Left lung (tissue), 10 donors: ENCODE results near the gene SERPINE1. TPM values are rescaled to one million over a fixed set of nuclear protein-coding genes. Genes with fewer than 3 reads are reported as not detected.

Source experiments
- ATAC-seq: fragments of 200-7000 bp; cut with Tn5 transposase; one replicate; pipeline ENCODE4 v1.9.1; 2020; ENCODE audit warnings: moderate library complexity
- DNase-seq, 4 donors: peaks; one replicate each; pipeline ENCODE4 v3.0.0-alpha.2; 2013 to 2020
- H3K27ac ChIP-seq, 2 donors: fragments of 200-600 bp; sonication (generic) in 1 of 2; one replicate each; pipeline versions ENCODE4 v1.5.0 to v1.8.0; 2020 to 2021
- H3K27me3 ChIP-seq, 2 donors: fragments of 200-600 bp; sonication (generic) in 1 of 2; one replicate each; pipeline versions ENCODE4 v1.5.0 to v1.8.0; 2020 to 2021
- H3K36me3 ChIP-seq, 2 donors: fragments of 200-600 bp; sonication (generic) in 1 of 2; one replicate each; pipeline versions ENCODE4 v1.5.0 to v1.8.0; 2020 to 2021
- H3K4me1 ChIP-seq, 2 donors: fragments of 200-600 bp; one replicate each; pipeline ENCODE4 v1.8.0; 2021
- H3K4me3 ChIP-seq, 2 donors: fragments of 200-600 bp; sonication (generic) in 1 of 2; one replicate each; pipeline versions ENCODE4 v1.5.0 to v1.8.0; 2020 to 2021; ENCODE audit warnings: mild to moderate bottlenecking in 1 of 2
- H3K9me3 ChIP-seq, 2 donors: fragments of 200-600 bp; sonication (generic) in 1 of 2; one replicate each; pipeline versions ENCODE4 v1.5.0 to v1.8.0; 2020 to 2021
- intact Hi-C, 2 donors: fragments of 100-400 bp; cut with DNase I; formaldehyde crosslinking; loops; one replicate each; pipeline versions ENCODE4 v1.11.2 to v1.14.2; 2022
- polyA plus RNA-seq, 6 donors: library from polyadenylated mRNA; unstranded; fragments of 120-200 nt; gene quantifications; one replicate each; pipeline ENCODE4 v1.2.1, GENCODE V29; 2013; ENCODE audit not compliant: insufficient read length in 6 of 6
- total RNA-seq, 2 donors: library from RNA; stranded (reverse); fragmentation: NEBNext Ultra II Directional; extraction: Animal tissue kit (Norgen Biotek cat#: 25700); gene quantifications; one replicate each; pipeline ENCODE4 v1.2.1, GENCODE V29; 2021
- TF ChIP-seq, protein P1 (sequence below), 2 donors: fragments of 200-600 bp; sonication (generic) in 1 of 2; IDR thresholded peaks; one replicate each; pipeline versions ENCODE4 v1.5.0 to v1.8.0; 2021; ENCODE audit warnings: antibody characterized with exemption in 2 of 2
- donor health status: DM: no; HTN: yes; CAD: no.
- donor health status: DM: no; HTN: no; CAD: no.

The SERPINE1 gene
- total and polyA plus RNA-seq, 8 donors = 2.5 to 80.5 (median 3.9) TPM

- peaks cover 74 to 100% of the 10 kb centered on the region in 2 donors for H3K27me3 ChIP-seq
- TF ChIP-seq, protein P1, sequence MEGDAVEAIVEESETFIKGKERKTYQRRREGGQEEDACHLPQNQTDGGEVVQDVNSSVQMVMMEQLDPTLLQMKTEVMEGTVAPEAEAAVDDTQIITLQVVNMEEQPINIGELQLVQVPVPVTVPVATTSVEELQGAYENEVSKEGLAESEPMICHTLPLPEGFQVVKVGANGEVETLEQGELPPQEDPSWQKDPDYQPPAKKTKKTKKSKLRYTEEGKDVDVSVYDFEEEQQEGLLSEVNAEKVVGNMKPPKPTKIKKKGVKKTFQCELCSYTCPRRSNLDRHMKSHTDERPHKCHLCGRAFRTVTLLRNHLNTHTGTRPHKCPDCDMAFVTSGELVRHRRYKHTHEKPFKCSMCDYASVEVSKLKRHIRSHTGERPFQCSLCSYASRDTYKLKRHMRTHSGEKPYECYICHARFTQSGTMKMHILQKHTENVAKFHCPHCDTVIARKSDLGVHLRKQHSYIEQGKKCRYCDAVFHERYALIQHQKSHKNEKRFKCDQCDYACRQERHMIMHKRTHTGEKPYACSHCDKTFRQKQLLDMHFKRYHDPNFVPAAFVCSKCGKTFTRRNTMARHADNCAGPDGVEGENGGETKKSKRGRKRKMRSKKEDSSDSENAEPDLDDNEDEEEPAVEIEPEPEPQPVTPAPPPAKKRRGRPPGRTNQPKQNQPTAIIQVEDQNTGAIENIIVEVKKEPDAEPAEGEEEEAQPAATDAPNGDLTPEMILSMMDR (IDR thresholded peaks at IDR 0.05) = no peak
- no peaks in the 10 kb centered on the region for H3K36me3 ChIP-seq
- intact Hi-C loops = no loop called here
- DNase-seq = no peak
- no peak overlapping the region for H3K27ac ChIP-seq
- no peaks in the 10 kb centered on the region for H3K4me1 ChIP-seq
- ATAC-seq = no peak
- no peaks in the 10 kb centered on the region for H3K9me3 ChIP-seq
- no peak overlapping the region for H3K4me3 ChIP-seq
These were observed 52.2 kb downstream of the SERPINE1 start for GRCh38 chr7:101179117-101179516.

- peaks cover 68 to 100% of the 10 kb centered on the region in 2 donors for H3K27me3 ChIP-seq
- H3K9me3 ChIP-seq = no peaks in the 10 kb centered on the region
These were observed 52.8 kb downstream of the SERPINE1 start for GRCh38 chr7:101179713-101180112.

DNA sequence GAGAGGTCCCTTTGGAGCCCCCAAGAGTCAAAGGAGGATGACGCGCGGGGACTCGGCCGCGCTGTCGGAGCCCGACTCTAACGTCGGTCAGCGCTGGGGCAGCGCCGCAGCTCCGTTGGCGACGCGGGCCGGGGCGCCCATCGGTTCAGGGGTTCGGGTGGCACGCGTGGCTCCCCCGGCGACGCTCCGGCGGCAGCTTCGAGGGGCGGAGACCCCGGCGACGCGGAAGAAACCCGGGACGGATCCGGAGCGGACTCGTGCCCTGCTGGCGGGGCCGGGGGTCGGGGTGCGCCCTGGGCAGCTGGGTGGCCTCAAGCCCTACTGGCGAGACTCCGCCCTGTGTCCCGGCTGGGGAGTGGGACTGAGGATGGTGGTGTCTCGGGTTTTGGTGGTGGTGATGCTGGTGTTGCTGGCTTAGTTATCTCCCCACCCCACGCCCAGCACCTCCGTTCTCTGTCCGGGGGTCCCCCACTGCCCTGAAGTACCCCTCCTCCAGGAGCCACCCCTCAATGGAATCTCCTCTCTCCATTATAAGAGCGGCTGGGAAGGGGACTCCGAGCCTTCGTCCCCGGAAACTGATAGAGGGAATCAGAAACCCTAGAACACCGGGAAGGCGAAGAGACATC lies 53.3 kb downstream of the SERPINE1 start, which contains the start of gene NAT16:
Gene NAT16, minus strand, starts transcription at position 164 of the 626 bp plus-strand sequence. CDS start 5,486 bp downstream, outside the sequence.
- no peak within 1 kb of the TSS for H3K27ac ChIP-seq
- no peaks in the 10 kb centered on the region for H3K9me3 ChIP-seq
- no peaks in the 10 kb centered on the region for H3K4me1 ChIP-seq
- H3K36me3 ChIP-seq = no peaks in the 10 kb centered on the region
- peaks cover 63 to 94% of the 10 kb centered on the region in 2 donors for H3K27me3 ChIP-seq
- intact Hi-C loops = no loop called here
- ATAC-seq (no peak), DNase-seq (no peak)
- TF ChIP-seq, protein P1 (IDR thresholded peaks at IDR 0.05) = no peak
- no peak within 1 kb of the TSS for H3K4me3 ChIP-seq

More at GRCh38 chr7:101179713-101180112, 52.8 kb downstream of the SERPINE1 start:
- TF ChIP-seq, protein P1 (IDR thresholded peaks at IDR 0.05) = no peak
- intact Hi-C loops = no loop called here
- no peak for DNase-seq
- Histone ChIP-seq H3K4me3 (no peak overlapping the region), H3K27ac (no peak overlapping the region), H3K36me3 (no peaks in the 10 kb centered on the region), H3K4me1 (no peaks in the 10 kb centered on the region)
- ATAC-seq = no peak

GRCh38 chr7:101185258-101185839 lies 58.4 kb downstream of the SERPINE1 start:
- TF ChIP-seq, protein P1 (IDR thresholded peaks at IDR 0.05) = no peak
- Histone ChIP-seq H3K27me3 (peaks cover 12 to 76% of the 10 kb centered on the region in 2 donors), H3K27ac (no peak overlapping the region), H3K9me3 (no peaks in the 10 kb centered on the region), H3K36me3 (no peaks in the 10 kb centered on the region), H3K4me1 (no peaks in the 10 kb centered on the region), H3K4me3 (no peak overlapping the region)
- ATAC-seq = no peak
- intact Hi-C loops = no loop called here
- DNase-seq = no peak

GRCh38 chr7:101186194-101186593 lies 59.3 kb downstream of the SERPINE1 start:
- H3K36me3 ChIP-seq = no peaks in the 10 kb centered on the region
- DNase-seq (no peak), ATAC-seq (no peak)
- no peak overlapping the region for H3K27ac ChIP-seq
- H3K4me1 ChIP-seq = no peaks in the 10 kb centered on the region
- intact Hi-C loops = no loop called here
- H3K27me3 ChIP-seq = peaks cover 3 to 68% of the 10 kb centered on the region in 2 donors
- TF ChIP-seq, protein P1 (IDR thresholded peaks at IDR 0.05) = no peak
- no peak overlapping the region for H3K4me3 ChIP-seq
- no peaks in the 10 kb centered on the region for H3K9me3 ChIP-seq
